Suprapubic skin (tissue), 4 donors: ENCODE measurements around the gene MAOA.

ENCODE experiments used
- EP300 ChIP-seq: sonication (generic); formaldehyde crosslinking; IDR thresholded peaks from one replicate; pipeline ENCODE4 v1.6.1; 2017; ENCODE audit warnings: antibody characterized with exemption
- POLR2A ChIP-seq, 2 donors: fragments of 450-650 bp; IDR thresholded peaks; one replicate each; pipeline ENCODE4 v1.6.1; 2017; ENCODE audit warnings: antibody characterized with exemption in 2 of 2, mild to moderate bottlenecking in 2 of 2, moderate library complexity in 2 of 2
- POLR2AphosphoS5 ChIP-seq, 3 donors: sonication (generic); formaldehyde crosslinking; IDR thresholded peaks; one replicate each; pipeline ENCODE4 v1.6.1; 2017; ENCODE audit warnings: antibody characterized with exemption in 3 of 3
- TF ChIP-seq, protein P1 (sequence below), 2 donors: fragments of 200-600 bp in 1 of 2; fragments of 450-650 bp in 1 of 2; sonication (generic) in 1 of 2; IDR thresholded peaks; one replicate each; pipeline ENCODE4 v1.5.1; 2016 to 2019; ENCODE audit warnings: antibody characterized with exemption in 2 of 2, mild to moderate bottlenecking in 1 of 2, moderate library complexity in 1 of 2

DNA sequence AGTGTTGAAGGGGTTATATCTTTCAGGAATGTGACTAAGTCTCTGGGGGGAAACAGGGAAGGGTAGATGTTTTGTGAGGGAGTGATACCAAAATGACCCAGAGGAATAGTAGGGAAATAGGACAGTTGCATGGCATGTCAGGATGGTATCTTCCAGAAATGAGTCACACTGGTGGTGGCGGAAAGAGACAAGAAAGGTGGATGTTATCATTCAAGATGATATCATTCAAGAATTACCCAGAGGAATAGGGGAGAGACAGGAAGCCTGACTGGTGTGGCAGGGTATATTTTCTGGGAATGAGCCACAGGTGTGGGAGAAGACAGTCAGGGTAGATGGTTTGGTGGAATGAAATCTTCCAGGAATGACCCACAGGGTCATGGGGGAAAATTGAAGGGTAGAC is 61.1 kb downstream of the MAOA start:
- TF ChIP-seq EP300 (no peak), POLR2AphosphoS5 (IDR thresholded peaks at IDR 0.05) (no peak), POLR2A (IDR thresholded peaks at IDR 0.05) (no peak)
- TF ChIP-seq, protein P1, sequence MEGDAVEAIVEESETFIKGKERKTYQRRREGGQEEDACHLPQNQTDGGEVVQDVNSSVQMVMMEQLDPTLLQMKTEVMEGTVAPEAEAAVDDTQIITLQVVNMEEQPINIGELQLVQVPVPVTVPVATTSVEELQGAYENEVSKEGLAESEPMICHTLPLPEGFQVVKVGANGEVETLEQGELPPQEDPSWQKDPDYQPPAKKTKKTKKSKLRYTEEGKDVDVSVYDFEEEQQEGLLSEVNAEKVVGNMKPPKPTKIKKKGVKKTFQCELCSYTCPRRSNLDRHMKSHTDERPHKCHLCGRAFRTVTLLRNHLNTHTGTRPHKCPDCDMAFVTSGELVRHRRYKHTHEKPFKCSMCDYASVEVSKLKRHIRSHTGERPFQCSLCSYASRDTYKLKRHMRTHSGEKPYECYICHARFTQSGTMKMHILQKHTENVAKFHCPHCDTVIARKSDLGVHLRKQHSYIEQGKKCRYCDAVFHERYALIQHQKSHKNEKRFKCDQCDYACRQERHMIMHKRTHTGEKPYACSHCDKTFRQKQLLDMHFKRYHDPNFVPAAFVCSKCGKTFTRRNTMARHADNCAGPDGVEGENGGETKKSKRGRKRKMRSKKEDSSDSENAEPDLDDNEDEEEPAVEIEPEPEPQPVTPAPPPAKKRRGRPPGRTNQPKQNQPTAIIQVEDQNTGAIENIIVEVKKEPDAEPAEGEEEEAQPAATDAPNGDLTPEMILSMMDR (IDR thresholded peaks at IDR 0.05) = no peak
